ENCODE data around the gene ERN2.

Gene ERN2

GRCh38 chr16:23640615-23640930, 72.4 kb downstream of the ERN2 start:
- Histone ChIP-seq H3K4me1 (ENCODE audit: low read length) (0 out of 2 replicates have a peak, but pooled peaks cover 2% of the 10 kb centered on the region), H3K4me3 (ENCODE audit: low read length) (peak overlapping the region; percentile 90), H3F3A (ENCODE audit: insufficient read depth, low read length) (no peaks in the 10 kb centered on the region; the same call in 1 of the 2 replicates), H2AFZ (ENCODE audit: low read length) (peak overlapping the region; percentile 90), H3K9ac (ENCODE audit: low read length) (peak overlapping the region; percentile 80), H3K9me2 (replicated peaks; ENCODE audit: insufficient read depth, low read length) (no peaks in the 10 kb centered on the region), H4K20me1 (ENCODE audit: insufficient read depth, low read length) (no peaks in the 10 kb centered on the region), H3K9me3 (replicated peaks; ENCODE audit: insufficient read depth, low read length) (no peaks in the 10 kb centered on the region), H3K4me2 (ENCODE audit: low read depth, low read length) (peak overlapping the region; percentile 74), H3K27ac (ENCODE audit: low read length) (peak overlapping the region; percentile 24; the same call in 1 of the 2 replicates), H3K27me3 (replicated peaks; ENCODE audit: insufficient read depth, low read length) (no peaks in the 10 kb centered on the region), H3K36me3 (replicated peaks; ENCODE audit: insufficient read depth, low read length) (no peaks in the 10 kb centered on the region), H3K79me2 (ENCODE audit: low read length) (peaks cover 42% of the 10 kb centered on the region)
- no peak for DNase-seq
- no peak for TF ChIP-seq EZH2 (optimal IDR thresholded peaks at IDR 0.05; ENCODE audit: low read depth, low read length)
- TF ChIP-seq EZH2phosphoT487 (IDR thresholded peaks at IDR 0.05; ENCODE audit: low read length): no peak
- TF ChIP-seq CTCF (IDR thresholded peaks at IDR 0.05; ENCODE audit: low read length): no peak

Data from MM.1S (cell line).